ENCODE results near the gene RNFT2.

RNFT2 gene

GRCh38 chr12:116827432-116827831 is 89.3 kb downstream of the RNFT2 start:
- no peak for DNase-seq (ENCODE audit: low read depth)
- no peak overlapping the region for H3K4me3 ChIP-seq (ENCODE audit: control insufficient read depth, low read depth, low read length)
- TF ChIP-seq, protein P1, sequence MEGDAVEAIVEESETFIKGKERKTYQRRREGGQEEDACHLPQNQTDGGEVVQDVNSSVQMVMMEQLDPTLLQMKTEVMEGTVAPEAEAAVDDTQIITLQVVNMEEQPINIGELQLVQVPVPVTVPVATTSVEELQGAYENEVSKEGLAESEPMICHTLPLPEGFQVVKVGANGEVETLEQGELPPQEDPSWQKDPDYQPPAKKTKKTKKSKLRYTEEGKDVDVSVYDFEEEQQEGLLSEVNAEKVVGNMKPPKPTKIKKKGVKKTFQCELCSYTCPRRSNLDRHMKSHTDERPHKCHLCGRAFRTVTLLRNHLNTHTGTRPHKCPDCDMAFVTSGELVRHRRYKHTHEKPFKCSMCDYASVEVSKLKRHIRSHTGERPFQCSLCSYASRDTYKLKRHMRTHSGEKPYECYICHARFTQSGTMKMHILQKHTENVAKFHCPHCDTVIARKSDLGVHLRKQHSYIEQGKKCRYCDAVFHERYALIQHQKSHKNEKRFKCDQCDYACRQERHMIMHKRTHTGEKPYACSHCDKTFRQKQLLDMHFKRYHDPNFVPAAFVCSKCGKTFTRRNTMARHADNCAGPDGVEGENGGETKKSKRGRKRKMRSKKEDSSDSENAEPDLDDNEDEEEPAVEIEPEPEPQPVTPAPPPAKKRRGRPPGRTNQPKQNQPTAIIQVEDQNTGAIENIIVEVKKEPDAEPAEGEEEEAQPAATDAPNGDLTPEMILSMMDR (conservative IDR thresholded peaks at IDR 0.05; ENCODE audit: control insufficient read depth, insufficient read depth, low read depth, low read length), result no peak

GRCh38 chr12:116832353-116832752 is 94.2 kb downstream of the RNFT2 start:
- TF ChIP-seq, protein P1 (conservative IDR thresholded peaks at IDR 0.05; ENCODE audit: control insufficient read depth, insufficient read depth, low read depth, low read length), result no peak
- no peak overlapping the region for H3K4me3 ChIP-seq (ENCODE audit: control insufficient read depth, low read depth, low read length)
- DNase-seq (ENCODE audit: low read depth), result no peak

GRCh38 chr12:116833474-116833873 is 95.4 kb downstream of the RNFT2 start:
- no peak for DNase-seq (ENCODE audit: low read depth)
- TF ChIP-seq, protein P1 (conservative IDR thresholded peaks at IDR 0.05; ENCODE audit: control insufficient read depth, insufficient read depth, low read depth, low read length), result no peak
- no peak overlapping the region for H3K4me3 ChIP-seq (ENCODE audit: control insufficient read depth, low read depth, low read length)

DNA sequence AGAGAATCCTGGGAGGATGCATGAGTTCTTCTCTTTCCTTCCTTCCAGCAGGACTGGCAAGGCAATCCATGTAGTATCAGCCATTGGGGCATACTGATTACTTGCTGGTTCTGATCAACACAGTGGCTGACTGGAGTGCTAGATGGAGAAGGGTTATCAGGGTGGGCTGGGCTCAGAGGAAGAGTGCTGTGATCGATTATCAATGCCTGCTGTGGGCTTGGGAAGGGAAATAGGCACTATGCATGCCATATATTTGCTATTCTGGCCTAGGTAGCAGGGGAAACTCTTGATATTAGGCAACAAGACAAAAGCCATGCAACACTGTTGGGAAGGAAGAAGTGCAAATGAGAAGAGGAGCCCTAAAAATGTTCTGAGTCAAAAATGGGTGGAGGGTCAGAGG is 97.4 kb downstream of the RNFT2 start:
- TF ChIP-seq, protein P1 (conservative IDR thresholded peaks at IDR 0.05; ENCODE audit: control insufficient read depth, insufficient read depth, low read depth, low read length), result no peak
- no peak for DNase-seq (ENCODE audit: low read depth)
- no peak overlapping the region for H3K4me3 ChIP-seq (ENCODE audit: control insufficient read depth, low read depth, low read length)

GRCh38 chr12:116837097-116837496 is 99.0 kb downstream of the RNFT2 start:
- DNase-seq (ENCODE audit: low read depth), result no peak
- no peak overlapping the region for H3K4me3 ChIP-seq (ENCODE audit: control insufficient read depth, low read depth, low read length)
- TF ChIP-seq, protein P1 (conservative IDR thresholded peaks at IDR 0.05; ENCODE audit: control insufficient read depth, insufficient read depth, low read depth, low read length), result no peak

- TF ChIP-seq, protein P1 (conservative IDR thresholded peaks at IDR 0.05; ENCODE audit: control insufficient read depth, insufficient read depth, low read depth, low read length), result no peak
- no peak for DNase-seq (ENCODE audit: low read depth)
- no peak overlapping the region for H3K4me3 ChIP-seq (ENCODE audit: control insufficient read depth, low read depth, low read length)
These were observed 100.2 kb downstream of the RNFT2 start for GRCh38 chr12:116838365-116838764.

GRCh38 chr12:116839287-116839830 is 101.2 kb downstream of the RNFT2 start:
- no peak for DNase-seq (ENCODE audit: low read depth)
- TF ChIP-seq, protein P1 (conservative IDR thresholded peaks at IDR 0.05; ENCODE audit: control insufficient read depth, insufficient read depth, low read depth, low read length), result no peak
- H3K4me3 ChIP-seq (ENCODE audit: control insufficient read depth, low read depth, low read length), result no peak overlapping the region
